H1 (cell line): Measurements from ENCODE around the gene CNKSR2. TPM values are rescaled to one million over a fixed set of nuclear protein-coding genes. Genes with fewer than 3 reads are reported as not detected.

Experiments
- CTCF ChIA-PET: fragments of 300-600 bp; sonication (Branson Sonifier 250); formaldehyde crosslinking; loops from one replicate; lab custom pipeline; 2021; ENCODE audit not compliant: partially characterized antibody; lab: Charles Lee
- POLR2A ChIA-PET: fragments of 300-600 bp; sonication (Branson Sonifier 250); formaldehyde crosslinking; loops from one replicate; lab custom pipeline; 2021; ENCODE audit warnings: inconsistent platforms; ENCODE audit not compliant: partially characterized antibody; lab: Charles Lee
- DNase-seq, 2 experiments: peaks; one replicate each; pipeline versions ENCODE4 v3.0.0 to v3.0.0-alpha.2; 2010 to 2022; ENCODE audit warnings: low spot score in 2 of 2, low read depth in 1 of 2, mixed read lengths in 1 of 2
- FAIRE-seq: peaks from 2 replicates; lab custom pipeline; 2011; peaks lifted over from hg19 to GRCh38; lab: Jason Lieb, UNC
- H2AFZ ChIP-seq: 2 replicates; pipeline ENCODE4 v1.8.1; 2012; ENCODE audit warnings: low read length, inconsistent platforms
- H2AK5ac ChIP-seq: 2 replicates; pipeline ENCODE4 v1.6.1; 2013; ENCODE audit warnings: low read depth, low read length
- H2BK120ac ChIP-seq: replicated peaks from 2 replicates; pipeline ENCODE3; 2013; ENCODE audit warnings: low read depth, low read length, inconsistent platforms
- H2BK12ac ChIP-seq: 2 replicates; pipeline ENCODE4 v1.6.1; 2013; ENCODE audit warnings: low read depth, low read length
- H2BK15ac ChIP-seq: 2 replicates; pipeline ENCODE4 v1.6.1; 2013; ENCODE audit warnings: low read length
- H2BK20ac ChIP-seq: 2 replicates; pipeline ENCODE4 v1.6.1; 2013; ENCODE audit warnings: low read length
- H2BK5ac ChIP-seq: 2 replicates; pipeline ENCODE4 v1.6.1; 2013; ENCODE audit warnings: low read depth, low read length
- H3K14ac ChIP-seq: 2 replicates; pipeline ENCODE4 v1.6.1; 2013; ENCODE audit warnings: inconsistent platforms; ENCODE audit not compliant: insufficient read length
- H3K18ac ChIP-seq: 2 replicates; pipeline ENCODE4 v1.6.1; 2013; ENCODE audit warnings: low read length; ENCODE audit errors: extremely low read depth
- H3K23ac ChIP-seq: 2 replicates; pipeline ENCODE4 v1.6.1; 2013; ENCODE audit warnings: inconsistent platforms; ENCODE audit not compliant: insufficient read length
- H3K23me2 ChIP-seq: 2 replicates; pipeline ENCODE4 v1.6.1; 2013; ENCODE audit warnings: low read depth, low read length
- H3K27ac ChIP-seq: 2 replicates; pipeline ENCODE4 v1.6.1; 2011; ENCODE audit warnings: low read depth, low read length, inconsistent platforms
- H3K27me3 ChIP-seq, 4 experiments: replicated peaks in 1 of 4; 1 replicate in 1 of 4; 2 replicates in 3 of 4; pipeline versions ENCODE4 v1.6.1 to v1.8.1; 2011 to 2013; ENCODE audit warnings: low read length in 3 of 4, mild to moderate bottlenecking in 3 of 4, inconsistent platforms in 2 of 4, mixed read lengths in 2 of 4, moderate library complexity in 1 of 4; ENCODE audit not compliant: control insufficient read depth in 3 of 4, insufficient read depth in 3 of 4; ENCODE audit errors: extremely low read depth in 1 of 4
- H3K36me3 ChIP-seq, 4 experiments: 2 replicates each; pipeline versions ENCODE4 v1.6.1 to v1.8.1; 2011 to 2013; ENCODE audit warnings: mild to moderate bottlenecking in 4 of 4, low read length in 3 of 4, moderate library complexity in 2 of 4, control low read depth in 1 of 4, inconsistent platforms in 1 of 4; ENCODE audit not compliant: insufficient read depth in 4 of 4, control insufficient read depth in 2 of 4
- H3K4ac ChIP-seq: replicated peaks from 2 replicates; pipeline ENCODE3; 2013; ENCODE audit warnings: low read length, low read depth, mixed read lengths, inconsistent platforms; ENCODE audit not compliant: insufficient read length
- H3K4me1 ChIP-seq, 4 experiments: replicated peaks in 1 of 4; 1 replicate in 1 of 4; 2 replicates in 3 of 4; pipeline versions ENCODE4 v1.6.1 to v1.8.1; 2011 to 2013; ENCODE audit warnings: low read length in 3 of 4, inconsistent platforms in 2 of 4, mixed read lengths in 1 of 4; ENCODE audit not compliant: insufficient read depth in 4 of 4, control insufficient read depth in 3 of 4
- H3K4me2 ChIP-seq, 2 experiments: 2 replicates each; pipeline versions ENCODE4 v1.6.1 to v1.8.1; 2011 to 2013; ENCODE audit warnings: low read depth in 2 of 2, low read length in 2 of 2, control low read depth in 1 of 2, inconsistent platforms in 1 of 2, mild to moderate bottlenecking in 1 of 2; ENCODE audit not compliant: insufficient read depth in 1 of 2
- H3K4me3 ChIP-seq, 4 experiments: fragments of 200-600, 300-600 bp in 1 of 4; sonication (generic), shearing (Covaris generic), sonication (Bioruptor Twin) in 1 of 4; 2 replicates each; pipeline versions ENCODE4 v1.5.1 to v1.8.1; 2011 to 2016; ENCODE audit warnings: low read length in 4 of 4, low read depth in 3 of 4, control low read depth in 2 of 4, inconsistent platforms in 2 of 4, mild to moderate bottlenecking in 2 of 4, mixed read lengths in 1 of 4, moderate library complexity in 1 of 4; ENCODE audit not compliant: insufficient read depth in 2 of 4; ENCODE audit errors: extremely low read depth in 1 of 4
- H3K56ac ChIP-seq: replicated peaks from 2 replicates; pipeline ENCODE3; 2013; ENCODE audit warnings: low read depth, mild to moderate bottlenecking, mixed read lengths, low read length, inconsistent platforms; ENCODE audit not compliant: insufficient read length
- H3K79me1 ChIP-seq: 2 replicates; pipeline ENCODE4 v1.6.1; 2013; ENCODE audit warnings: low read depth, low read length, control low read depth
- H3K79me2 ChIP-seq, 2 experiments: 2 replicates each; pipeline versions ENCODE4 v1.6.1 to v1.8.1; 2012 to 2013; ENCODE audit warnings: low read length in 2 of 2, mild to moderate bottlenecking in 2 of 2, inconsistent platforms in 1 of 2; ENCODE audit not compliant: insufficient read depth in 2 of 2, control insufficient read depth in 1 of 2
- H3K9ac ChIP-seq, 4 experiments: replicated peaks in 1 of 4; 1 replicate in 1 of 4; 2 replicates in 3 of 4; pipeline versions ENCODE4 v1.6.1 to v1.8.1; 2011 to 2013; ENCODE audit warnings: low read depth in 3 of 4, low read length in 3 of 4, control low read depth in 2 of 4, mild to moderate bottlenecking in 2 of 4, moderate library complexity in 2 of 4, inconsistent platforms in 1 of 4; ENCODE audit errors: extremely low read depth in 1 of 4
- H3K9me3 ChIP-seq, 2 experiments: 2 replicates each; pipeline versions ENCODE4 v1.6.1 to v1.8.1; 2012 to 2013; ENCODE audit warnings: mild to moderate bottlenecking in 2 of 2, moderate library complexity in 2 of 2, control low read depth in 1 of 2, inconsistent platforms in 1 of 2, low read depth in 1 of 2, low read length in 1 of 2, mixed read lengths in 1 of 2; ENCODE audit not compliant: insufficient read depth in 2 of 2
- H4K20me1 ChIP-seq, 2 experiments: replicated peaks in 1 of 2; 2 replicates each; pipeline versions ENCODE3 to v1.8.1; 2011 to 2013; ENCODE audit warnings: inconsistent platforms in 2 of 2, low read length in 2 of 2, mild to moderate bottlenecking in 1 of 2; ENCODE audit not compliant: insufficient read depth in 2 of 2, control insufficient read depth in 1 of 2
- H4K5ac ChIP-seq: 2 replicates; pipeline ENCODE4 v1.6.1; 2013; ENCODE audit warnings: low read length, low read depth, mixed read lengths, inconsistent platforms; ENCODE audit not compliant: insufficient read length
- H4K8ac ChIP-seq: 2 replicates; pipeline ENCODE4 v1.8.0; 2013; ENCODE audit warnings: mild to moderate bottlenecking, moderate library complexity, low read length, inconsistent platforms; ENCODE audit not compliant: insufficient read depth; ENCODE audit errors: extremely low read depth
- H4K91ac ChIP-seq: replicated peaks from 2 replicates; pipeline ENCODE3; 2013; ENCODE audit warnings: low read length, mixed read lengths, inconsistent platforms; ENCODE audit not compliant: insufficient read length
- CHD1 ChIP-seq: IDR thresholded peaks from 2 replicates; pipeline ENCODE4 v1.6.1; 2012; ENCODE audit warnings: low read depth, low read length, improper control_type of control experiment
- CTBP2 ChIP-seq: IDR thresholded peaks from 2 replicates; pipeline ENCODE4 v1.7.0; 2011; ENCODE audit warnings: borderline replicate concordance, mild to moderate bottlenecking, moderate library complexity, mixed read lengths, low read length; ENCODE audit not compliant: insufficient read depth, insufficient read length
- EP300 ChIP-seq, 2 experiments: IDR thresholded peaks; 1 replicate in 1 of 2; 2 replicates in 1 of 2; pipeline ENCODE4 v1.6.1; 2011 to 2012; ENCODE audit warnings: low read depth in 2 of 2, low read length in 2 of 2, mild to moderate bottlenecking in 2 of 2, borderline replicate concordance in 1 of 2, inconsistent platforms in 1 of 2, moderate library complexity in 1 of 2
- FOSL1 ChIP-seq: IDR thresholded peaks from 2 replicates; pipeline ENCODE4 v1.6.1; 2011; ENCODE audit warnings: mild to moderate bottlenecking, low read depth, low read length, moderate library complexity; ENCODE audit not compliant: insufficient read depth
- GTF2F1 ChIP-seq: IDR thresholded peaks from 2 replicates; pipeline ENCODE4 v1.6.1; 2012; ENCODE audit warnings: low read depth, low read length, improper control_type of control experiment, borderline replicate concordance
- KDM1A ChIP-seq: fragments of 200-600, 300-600 bp; sonication (generic); IDR thresholded peaks from 2 replicates; pipeline ENCODE4 v1.7.1; 2016; ENCODE audit warnings: mild to moderate bottlenecking, low read length, borderline replicate concordance
- KDM5A ChIP-seq: fragments of 200-600 bp; IDR thresholded peaks from 2 replicates; pipeline ENCODE4 v1.7.1; 2012; ENCODE audit warnings: mild to moderate bottlenecking, low read length, inconsistent platforms, mixed read lengths
- RAD21 ChIP-seq, 2 experiments: IDR thresholded peaks in 1 of 2; conservative IDR thresholded peaks in 1 of 2; 2 replicates each; pipeline ENCODE4 v1.6.1; 2011; ENCODE audit warnings: low read depth in 2 of 2, low read length in 2 of 2, improper control_type of control experiment in 1 of 2, inconsistent platforms in 1 of 2, mild to moderate bottlenecking in 1 of 2, moderate library complexity in 1 of 2
- TEAD4 ChIP-seq: IDR thresholded peaks from 2 replicates; pipeline ENCODE4 v1.6.1; 2012; ENCODE audit warnings: low read depth, low read length, inconsistent platforms, mixed read lengths
- WGBS, 2 experiments: shearing (Covaris generic) in 1 of 2; methylation state at CpG; one replicate each; pipeline versions ENCODE4 v1.1.6 to v1.1.7; 2013 to 2015; ENCODE audit warnings: low lambda C conversion rate in 2 of 2, mixed read lengths in 2 of 2, inconsistent platforms in 1 of 2, low coverage in 1 of 2, missing lambda C conversion rate in 1 of 2; ENCODE audit not compliant: insufficient replicate concordance in 2 of 2, insufficient coverage in 1 of 2, insufficient read length in 1 of 2; ENCODE audit errors: extremely low coverage in 1 of 2, missing lambda C conversion rate in 1 of 2; 5-methylcytosine and 5-hydroxymethylcytosine counted together
- polyA plus RNA-seq, 7 experiments: library from polyadenylated mRNA; depleted of rRNA in 3 of 7; stranded (reverse) in 5 of 7; unstranded in 2 of 7; fragments of >200 nt in 5 of 7; fragments of 200-250 nt in 2 of 7; gene quantifications; 1 replicate in 5 of 7; 2 replicates in 1 of 7; 4 replicates in 1 of 7; pipeline versions ENCODE4 v1.2.1 to v1.2.3, GENCODE V29; 2011 to 2013; ENCODE audit warnings: missing spikeins in 2 of 7, mixed read lengths in 2 of 7
- total RNA-seq: library from RNA; stranded (reverse); fragmentation: NEBNext Ultra II Directional; extraction: Animal tissue kit (Norgen Biotek cat#: 25700); gene quantifications from 2 replicates; pipeline ENCODE4 v1.2.1, GENCODE V29; 2021

Gene CNKSR2
- total and polyA plus RNA-seq, 2 of the 8 experiments (the other 6 are each of a cell fraction or from before 2014, with no cell fraction given), result 5.5 to 16.3 TPM

DNA sequence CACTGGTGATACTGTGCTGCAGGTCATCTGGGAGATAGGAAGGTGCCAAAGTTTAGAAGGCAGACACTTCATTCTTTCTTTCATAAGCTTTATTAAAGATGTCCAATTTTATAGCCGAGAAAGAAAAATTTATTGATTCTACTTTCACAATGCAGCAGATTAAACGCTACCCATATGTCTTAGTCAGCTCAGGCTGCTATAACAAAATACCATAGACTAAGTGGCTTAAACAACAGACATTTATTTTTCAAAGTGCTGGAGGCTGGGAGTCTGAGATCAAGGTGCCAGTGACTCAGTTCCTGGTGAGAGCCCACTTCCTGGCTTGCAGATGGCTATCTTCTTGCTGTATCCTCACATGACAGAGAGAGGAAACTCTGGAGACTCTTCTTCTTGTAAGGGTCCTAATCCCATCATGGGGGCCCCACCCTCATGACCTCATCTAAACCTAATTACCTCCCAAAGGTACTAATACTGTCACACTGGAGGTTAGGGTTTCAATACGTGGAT is 317.3 kb downstream of the CNKSR2 start:
- Histone ChIP-seq H2BK15ac (no peak overlapping the region), H2AFZ (no peak overlapping the region), H3K4ac (no peak overlapping the region), H3K9me3 (no peaks in the 10 kb centered on the region), H4K91ac (no peak overlapping the region), H3K4me1 (no peaks in the 10 kb centered on the region), H4K20me1 (no peaks in the 10 kb centered on the region), H3K4me2 (no peak overlapping the region), H2BK12ac (no peak overlapping the region), H3K9ac (no peak overlapping the region), H3K27ac (no peak overlapping the region), H2BK120ac (no peak overlapping the region), H3K14ac (no peak overlapping the region), H3K79me1 (no peaks in the 10 kb centered on the region), H3K56ac (no peak overlapping the region), H3K4me3 (no peak overlapping the region), H3K23ac (no peak overlapping the region)
- FAIRE-seq, result no peak
- WGBS, 2 experiments, result 90% methylated on average over 3 of the region's 3 CpGs; no CpG with 5 or more reads in 1 of the 2 experiments
- no peak for DNase-seq
- CTCF ChIA-PET, result no interaction called here
- TF ChIP-seq KDM5A (no peak), KDM1A (no peak), FOSL1 (no peak), TEAD4 (no peak), CTBP2 (no peak), GTF2F1 (no peak), EP300 (IDR thresholded peaks at IDR 0.05; ENCODE audit: borderline replicate concordance in 1 of 2, low read depth in 2 of 2, low read length in 2 of 2) (no peak), RAD21 (IDR thresholded peaks at IDR 0.05 in 1 of 2, conservative IDR thresholded peaks at IDR 0.05 in 1 of 2; ENCODE audit: low read depth in 2 of 2, low read length in 2 of 2) (no peak), CHD1 (no peak)
- TF ChIP-seq, all 59 proteins: peak for 0
- H2AK5ac ChIP-seq, result no peak overlapping the region
- no peaks in the 10 kb centered on the region for H3K23me2 ChIP-seq
- H3K27me3 ChIP-seq, result no peaks in the 10 kb centered on the region
- no peak overlapping the region for H2BK20ac ChIP-seq
- POLR2A ChIA-PET, result no interaction called here
- no peaks in the 10 kb centered on the region for H3K36me3 ChIP-seq
- no peak overlapping the region for H2BK5ac ChIP-seq
- no peak overlapping the region for H3K18ac ChIP-seq
- H4K5ac ChIP-seq, result no peak overlapping the region
- H3K79me2 ChIP-seq, result no peaks in the 10 kb centered on the region
- H4K8ac ChIP-seq, result no peak overlapping the region
